PC-3 (cell line): Measurements from ENCODE around the gene RNF150.

Source experiments
- CTCF ChIP-seq: fragments of 300-600 bp; sonication (generic); conservative IDR thresholded peaks from 2 replicates; pipeline ENCODE4 v1.5.1; 2017; ENCODE audit warnings: antibody characterized with exemption, low read depth, mild to moderate bottlenecking, low read length
- EZH2 ChIP-seq: fragments of 300-600 bp; sonication (generic); IDR thresholded peaks from one replicate; pipeline ENCODE4 v1.6.1; 2017; ENCODE audit warnings: antibody characterized with exemption, mild to moderate bottlenecking, low read length; ENCODE audit not compliant: unreplicated experiment

- TF ChIP-seq CTCF (no peak), EZH2 (no peak)
Measured at GRCh38 chr4:140865253-140866217, 267.7 kb downstream of the RNF150 start.
